NOMO-1 (cell line): ENCODE data around the gene VGLL4.
A peak's percentile ranks its signal among the peaks of the same experiment; 100 is the strongest.

ENCODE experiments used
- DNase-seq, 2 experiments: peaks; one replicate each; lab custom pipeline; 2025; ENCODE audit not compliant: unreplicated experiment in 2 of 2; lab: John Stamatoyannopoulos, UW

The VGLL4 gene

GRCh38 chr3:11653298-11654055 lies 9.8 kb upstream of the VGLL4 start:
- DNase-seq, result no peak

GRCh38 chr3:11651900-11652299 lies 8.2 kb upstream of the VGLL4 start:
- DNase-seq, result peak; percentile 15 to 61

GRCh38 chr3:11651477-11651876 lies 7.8 kb upstream of the VGLL4 start:
- DNase-seq, result no peak

GRCh38 chr3:11650391-11650790 lies 6.7 kb upstream of the VGLL4 start:
- no peak for DNase-seq

- no peak for DNase-seq
Observed at GRCh38 chr3:11648735-11649134, 5.0 kb upstream of the VGLL4 start.

- DNase-seq, result peak; percentile 32 to 49
Observed at GRCh38 chr3:11643201-11643603, 513 bp downstream of the VGLL4 start.

- peak; percentile 64 to 71 for DNase-seq
Observed at GRCh38 chr3:11642431-11643191, 1.1 kb downstream of the VGLL4 start.

- peak in 1 of 2 experiments; percentile 42 for DNase-seq
Observed at GRCh38 chr3:11641683-11642430, 1.9 kb downstream of the VGLL4 start.

GRCh38 chr3:11641316-11641682 lies 2.4 kb downstream of the VGLL4 start:
- no peak for DNase-seq

GRCh38 chr3:11640009-11640673 lies 3.6 kb downstream of the VGLL4 start:
- no peak for DNase-seq

GRCh38 chr3:11638495-11639358 lies 5.0 kb downstream of the VGLL4 start:
- no peak for DNase-seq

- DNase-seq, result no peak
Observed at GRCh38 chr3:11637901-11638458, 5.7 kb downstream of the VGLL4 start.

GRCh38 chr3:11636394-11636770 lies 7.3 kb downstream of the VGLL4 start:
- DNase-seq, result no peak

- no peak for DNase-seq
Observed at GRCh38 chr3:11635680-11636393, 7.9 kb downstream of the VGLL4 start.

GRCh38 chr3:11634974-11635612 lies 8.6 kb downstream of the VGLL4 start:
- DNase-seq, result no peak

GRCh38 chr3:11634081-11634635 lies 9.6 kb downstream of the VGLL4 start:
- DNase-seq, result no peak

GRCh38 chr3:11632966-11633365 lies 10.7 kb downstream of the VGLL4 start:
- no peak for DNase-seq

- DNase-seq, result no peak
Observed at GRCh38 chr3:11632564-11632963, 11.2 kb downstream of the VGLL4 start.
